GM08714 (cell line): Measurements from ENCODE around the gene CNGB1.

Experiments
- H3K4me3 ChIP-seq: fragments of 200-500 bp; sonication (Bioruptor generic); 2 replicates; pipeline ENCODE4 v1.5.1; 2014; ENCODE audit warnings: mild to moderate bottlenecking, low read length, inconsistent platforms
- ZNF274 ChIP-seq: IDR thresholded peaks from 2 replicates; pipeline ENCODE4 v1.6.1; 2012; ENCODE audit warnings: mild to moderate bottlenecking, low read depth, low read length

Gene CNGB1

GRCh38 chr16:57912529-57913260 is 58.2 kb downstream of the CNGB1 start:
- no peak overlapping the region for H3K4me3 ChIP-seq
- TF ChIP-seq ZNF274, result no peak

- TF ChIP-seq ZNF274, result no peak
- no peak overlapping the region for H3K4me3 ChIP-seq
These were observed 59.2 kb downstream of the CNGB1 start for GRCh38 chr16:57911743-57912142.

GRCh38 chr16:57910696-57911095 is 60.2 kb downstream of the CNGB1 start:
- no peak overlapping the region for H3K4me3 ChIP-seq
- no peak for TF ChIP-seq ZNF274

GRCh38 chr16:57908409-57908987 is 62.4 kb downstream of the CNGB1 start:
- TF ChIP-seq ZNF274, result no peak
- no peak overlapping the region for H3K4me3 ChIP-seq

GRCh38 chr16:57906382-57907316 is 64.3 kb downstream of the CNGB1 start:
- no peak for TF ChIP-seq ZNF274
- no peak overlapping the region for H3K4me3 ChIP-seq

- no peak for TF ChIP-seq ZNF274
- H3K4me3 ChIP-seq, result no peak overlapping the region
These were observed 66.8 kb downstream of the CNGB1 start for GRCh38 chr16:57904101-57904500.

GRCh38 chr16:57903656-57904055 is 67.3 kb downstream of the CNGB1 start:
- no peak overlapping the region for H3K4me3 ChIP-seq
- no peak for TF ChIP-seq ZNF274

- no peak overlapping the region for H3K4me3 ChIP-seq
- TF ChIP-seq ZNF274, result no peak
These were observed 69.4 kb downstream of the CNGB1 start for GRCh38 chr16:57901480-57902069.

GRCh38 chr16:57900796-57901479 is 70.0 kb downstream of the CNGB1 start:
- TF ChIP-seq ZNF274, result no peak
- H3K4me3 ChIP-seq, result no peak overlapping the region

- no peak overlapping the region for H3K4me3 ChIP-seq
These were observed 70.9 kb downstream of the CNGB1 start for GRCh38 chr16:57899771-57900661.

GRCh38 chr16:57898961-57899360 is 72.0 kb downstream of the CNGB1 start:
- H3K4me3 ChIP-seq, result no peak overlapping the region
- no peak for TF ChIP-seq ZNF274

More at GRCh38 chr16:57899771-57900661, 70.9 kb downstream of the CNGB1 start:
- no peak for TF ChIP-seq ZNF274

- no peak for TF ChIP-seq ZNF274
- H3K4me3 ChIP-seq, result no peak overlapping the region
These were observed 72.9 kb downstream of the CNGB1 start for GRCh38 chr16:57897996-57898395.
